Stimulated activated CD4-positive, alpha-beta T cell treated with anti-CD3 and anti-CD28 coated beads, Interleukin-2, amount 100 ng/mL, for 4 hours (primary cell): ENCODE data around the gene CHD6.

Experiments used
- DNase-seq: peaks from one replicate; pipeline ENCODE4 v3.0.0-alpha.2; 2020; ENCODE audit warnings: low read depth

The CHD6 gene

GRCh38 chr20:41425180-41425884, 192.8 kb downstream of the CHD6 start:
- no peak for DNase-seq

GRCh38 chr20:41424546-41424945, 193.6 kb downstream of the CHD6 start:
- no peak for DNase-seq

- DNase-seq, result no peak
These were observed 194.2 kb downstream of the CHD6 start for GRCh38 chr20:41424011-41424410.

- DNase-seq, result no peak
These were observed 195.2 kb downstream of the CHD6 start for GRCh38 chr20:41422953-41423352.

- DNase-seq, result no peak
These were observed 199.4 kb downstream of the CHD6 start for GRCh38 chr20:41418739-41419293.

DNA sequence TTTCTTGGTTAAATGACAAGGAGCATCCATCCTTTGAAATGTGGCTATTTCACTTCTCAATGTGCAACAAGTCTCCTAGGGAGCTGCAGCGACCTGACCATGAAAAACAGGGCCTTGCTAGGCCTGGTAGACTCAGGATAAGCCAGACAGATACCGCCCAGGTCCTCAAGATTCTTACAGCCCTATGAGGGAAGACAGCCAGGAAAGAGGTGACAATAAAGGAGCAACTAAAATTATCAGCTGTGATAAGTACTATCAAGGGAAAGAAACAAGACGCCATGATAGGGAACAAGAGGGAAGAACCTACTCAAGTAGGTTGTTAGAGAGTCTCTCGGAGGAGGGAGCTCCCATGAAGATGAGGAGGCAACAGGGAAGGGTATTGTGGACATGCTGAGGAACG, 200.1 kb downstream of the CHD6 start:
- no peak for DNase-seq

GRCh38 chr20:41415191-41415590, 203.0 kb downstream of the CHD6 start:
- no peak for DNase-seq

DNA sequence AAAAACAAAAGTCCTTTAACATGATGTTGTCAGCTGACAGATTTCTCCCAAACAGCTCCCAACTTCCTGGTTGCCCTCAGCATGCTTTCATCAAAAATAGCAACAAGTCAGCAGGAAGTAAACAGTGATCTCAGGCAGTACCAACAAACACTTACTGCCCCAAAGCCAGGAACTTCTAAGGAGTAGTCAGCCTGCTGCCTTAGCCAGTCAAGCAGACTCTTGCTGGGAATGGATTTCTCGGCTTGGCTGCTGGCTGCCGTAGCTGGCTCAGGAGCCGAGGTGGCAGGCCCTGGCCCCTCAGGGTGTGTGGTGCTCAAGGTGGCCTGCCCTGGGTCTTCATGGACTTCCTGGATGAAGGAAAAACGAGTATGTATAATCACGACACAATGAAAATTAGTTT, 205.0 kb downstream of the CHD6 start:
- DNase-seq, result no peak

GRCh38 chr20:41412324-41413120, 205.7 kb downstream of the CHD6 start:
- no peak for DNase-seq

GRCh38 chr20:41411391-41411847, 206.8 kb downstream of the CHD6 start:
- DNase-seq, result no peak

GRCh38 chr20:41408986-41409385, 209.2 kb downstream of the CHD6 start:
- DNase-seq, result no peak

GRCh38 chr20:41408156-41408794, 209.9 kb downstream of the CHD6 start:
- DNase-seq, result no peak

DNA sequence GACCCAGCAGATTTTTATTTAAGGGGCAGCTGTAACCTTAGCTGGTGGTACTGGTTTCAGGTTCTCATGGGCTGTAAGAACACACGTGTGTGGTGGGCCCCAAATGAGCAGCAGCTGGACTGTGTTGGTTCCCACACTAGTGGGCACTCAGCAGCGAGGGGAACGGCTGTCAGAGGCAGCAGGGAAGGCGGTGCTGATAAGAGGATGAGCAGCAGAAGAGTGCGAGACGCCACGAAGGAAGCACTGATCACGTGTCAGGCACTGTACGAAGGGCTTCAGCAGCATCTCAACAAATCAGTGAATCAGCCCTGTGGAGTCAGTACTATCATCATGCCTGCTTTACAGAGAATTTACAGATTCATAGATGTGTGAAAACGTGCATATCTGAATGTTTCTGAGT, 210.6 kb downstream of the CHD6 start:
- no peak for DNase-seq

DNA sequence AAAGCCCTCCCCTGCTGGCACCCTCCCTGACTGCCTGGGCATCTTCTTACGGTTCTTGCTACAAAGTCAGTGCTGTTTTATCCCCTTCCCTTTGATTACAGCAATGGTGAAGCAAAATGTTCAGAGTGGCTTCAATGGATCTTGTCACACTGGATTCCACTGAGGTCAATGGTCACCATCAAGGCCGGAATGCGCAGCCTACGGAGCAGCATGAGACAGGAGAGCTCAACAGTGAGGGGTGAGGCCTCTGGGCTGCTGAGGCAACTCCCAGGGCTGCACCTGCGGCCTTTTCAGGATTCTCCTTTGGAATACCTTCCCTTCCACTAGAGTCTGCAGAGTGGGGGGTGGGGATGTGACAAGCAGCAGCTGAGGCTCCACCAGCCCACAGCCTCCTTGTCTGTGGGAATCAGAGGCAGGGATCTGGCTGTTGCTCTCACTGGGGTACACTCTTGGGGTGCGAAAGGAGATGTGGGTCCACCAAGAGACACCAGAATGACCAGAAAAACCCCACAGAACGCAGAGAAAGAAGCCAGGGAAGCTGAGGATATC, 211.2 kb downstream of the CHD6 start:
- no peak for DNase-seq

- no peak for DNase-seq
These were observed 211.8 kb downstream of the CHD6 start for GRCh38 chr20:41406353-41406752.

GRCh38 chr20:41405436-41405835, 212.7 kb downstream of the CHD6 start:
- DNase-seq, result no peak

DNA sequence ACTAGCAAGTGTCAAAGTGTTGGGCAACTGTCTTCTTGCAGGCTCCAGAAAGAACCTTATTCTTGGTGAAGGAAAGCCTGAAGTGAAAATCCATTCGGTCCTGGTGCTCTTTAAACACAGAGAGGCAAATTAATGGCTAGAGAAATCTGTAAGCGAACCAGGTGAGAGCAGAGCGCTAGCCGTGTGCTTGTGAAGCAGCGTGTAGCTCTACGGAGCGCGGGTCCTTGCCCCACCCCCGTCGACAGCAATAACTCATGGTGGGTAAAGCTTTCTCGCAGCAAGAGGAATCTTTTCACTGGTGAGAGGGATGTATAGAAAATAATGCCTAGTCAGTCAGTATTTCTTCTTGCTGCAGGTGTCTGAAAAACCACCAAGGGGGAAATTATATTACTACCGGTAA, 214.6 kb downstream of the CHD6 start:
- no peak for DNase-seq

DNA sequence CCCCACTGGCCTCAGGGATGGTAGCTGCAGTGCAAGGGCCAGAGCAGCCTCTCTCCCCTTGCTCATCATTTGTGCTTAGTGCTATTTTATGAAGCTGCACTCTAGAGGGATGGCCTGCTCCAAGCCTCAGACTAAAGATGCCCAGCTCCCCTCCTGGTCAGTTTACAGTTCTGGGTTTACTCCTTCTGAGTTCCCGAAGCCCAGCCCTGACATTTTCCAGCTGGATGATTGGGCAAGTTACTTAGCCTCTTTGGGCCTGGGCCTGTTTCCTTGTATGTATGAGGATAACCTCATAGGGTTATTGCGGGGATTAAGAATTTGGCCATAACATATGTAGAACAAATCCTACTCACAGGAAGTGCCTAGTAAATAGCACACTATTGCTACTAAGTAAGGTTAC, 219.8 kb downstream of the CHD6 start:
- DNase-seq, result no peak

GRCh38 chr20:41395667-41396664, 222.2 kb downstream of the CHD6 start:
- no peak for DNase-seq

GRCh38 chr20:41394931-41395666, 223.1 kb downstream of the CHD6 start:
- DNase-seq, result no peak
